SK-N-SH (cell line): ENCODE data around the gene GRAMD2A. TPM values are rescaled to one million over a fixed set of nuclear protein-coding genes. Genes with fewer than 3 reads are reported as not detected.
A peak's percentile ranks its signal among the peaks of the same experiment; 100 is the strongest.

Source experiments
- CTCF ChIA-PET: fragments of 300-600, 350-600 bp; formaldehyde crosslinking; extraction: SDS; loops from one replicate; lab custom pipeline; 2021; lab: Yijun Ruan, JAX
- POLR2A ChIA-PET: fragments of 350-600 bp; sonication (Branson Sonifier 250); formaldehyde crosslinking; extraction: SDS; loops from one replicate; lab custom pipeline; 2020; ENCODE audit warnings: antibody characterized with exemption, inconsistent platforms; lab: Yijun Ruan, JAX
- DNase-seq: peaks from one replicate; pipeline ENCODE4 v3.0.0; 2012
- H2AFZ ChIP-seq: fragments of 200-600 bp; sonication (generic); 2 replicates; pipeline ENCODE4 v1.8.1; 2016; ENCODE audit warnings: antibody characterized with exemption, mild to moderate bottlenecking, low read depth
- H3F3A ChIP-seq: fragments of 200-600 bp; sonication (generic); replicated peaks from 2 replicates; pipeline ENCODE3; 2016; ENCODE audit warnings: antibody characterized with exemption, mild to moderate bottlenecking; ENCODE audit not compliant: insufficient read depth
- H3K27ac ChIP-seq, 2 experiments: fragments of 200-500 bp in 1 of 2; fragments of 200-600 bp in 1 of 2; sonication (Bioruptor generic) in 1 of 2; sonication (generic), shearing (Covaris generic) in 1 of 2; 2 replicates each; pipeline versions ENCODE4 v1.5.1 to v1.6.1; 2014 to 2016; ENCODE audit warnings: low read depth in 2 of 2, inconsistent platforms in 1 of 2, low read length in 1 of 2, mild to moderate bottlenecking in 1 of 2, mixed read lengths in 1 of 2
- H3K27me3 ChIP-seq: fragments of 200-600 bp; sonication (generic), shearing (Covaris generic); 2 replicates; pipeline ENCODE4 v1.6.1; 2016; ENCODE audit warnings: mixed run types; ENCODE audit not compliant: insufficient read depth
- H3K36me3 ChIP-seq, 2 experiments: fragments of 200-500 bp in 1 of 2; fragments of 200-600 bp in 1 of 2; sonication (Bioruptor generic) in 1 of 2; sonication (generic) in 1 of 2; replicated peaks in 1 of 2; 2 replicates each; pipeline versions ENCODE3 to v1.5.1; 2014 to 2016; ENCODE audit warnings: low read length in 1 of 2, mild to moderate bottlenecking in 1 of 2; ENCODE audit not compliant: insufficient read depth in 2 of 2, control insufficient read depth in 1 of 2
- H3K4me1 ChIP-seq, 2 experiments: fragments of 200-500 bp in 1 of 2; fragments of 200-600 bp in 1 of 2; sonication (Bioruptor generic) in 1 of 2; sonication (generic), shearing (Covaris generic) in 1 of 2; 2 replicates each; pipeline versions ENCODE4 v1.5.1 to v1.6.1; 2014 to 2016; ENCODE audit warnings: low read depth in 1 of 2, low read length in 1 of 2, mixed run types in 1 of 2; ENCODE audit not compliant: insufficient read depth in 2 of 2, control insufficient read depth in 1 of 2
- H3K4me2 ChIP-seq: fragments of 200-600 bp; sonication (generic), shearing (Covaris generic); 2 replicates; pipeline ENCODE4 v1.6.1; 2017; ENCODE audit warnings: mixed run types
- H3K4me3 ChIP-seq, 2 experiments: fragments of 200-500 bp in 1 of 2; fragments of 200-600 bp in 1 of 2; sonication (Bioruptor generic) in 1 of 2; sonication (generic), shearing (Covaris generic) in 1 of 2; 2 replicates each; pipeline versions ENCODE4 v1.5.1 to v1.8.1; 2014 to 2016; ENCODE audit warnings: low read depth in 2 of 2, inconsistent platforms in 1 of 2, low read length in 1 of 2, mild to moderate bottlenecking in 1 of 2, mixed read lengths in 1 of 2, moderate library complexity in 1 of 2
- H3K79me2 ChIP-seq: fragments of 200-600 bp; sonication (generic); 2 replicates; pipeline ENCODE4 v1.8.1; 2017; ENCODE audit warnings: mild to moderate bottlenecking; ENCODE audit not compliant: insufficient read depth
- H3K9ac ChIP-seq: fragments of 200-600 bp; sonication (generic); 2 replicates; pipeline ENCODE4 v1.6.1; 2017; ENCODE audit warnings: mixed run types
- H3K9me2 ChIP-seq: fragments of 200-600 bp; sonication (generic); 2 replicates; pipeline ENCODE4 v1.6.1; 2017; ENCODE audit warnings: mixed run types
- H3K9me3 ChIP-seq: fragments of 200-600 bp; sonication (generic); 2 replicates; pipeline ENCODE4 v1.6.1; 2017; ENCODE audit warnings: mixed run types, mild to moderate bottlenecking, moderate library complexity
- H4K20me1 ChIP-seq: fragments of 200-600 bp; sonication (generic); 2 replicates; pipeline ENCODE4 v1.6.1; 2017; ENCODE audit warnings: mild to moderate bottlenecking, mixed run types; ENCODE audit not compliant: insufficient read depth
- FOXJ3 ChIP-seq: sonication (generic); formaldehyde crosslinking; IDR thresholded peaks from 2 replicates; pipeline ENCODE4 v1.5.1; 2020; ENCODE audit warnings: mild to moderate bottlenecking, missing genetic modification reagents
- MXI1 ChIP-seq: IDR thresholded peaks from 2 replicates; pipeline ENCODE4 v1.6.1; 2012; ENCODE audit warnings: mild to moderate bottlenecking, low read depth, low read length, improper control_type of control experiment
- NFIC ChIP-seq: IDR thresholded peaks from 2 replicates; pipeline ENCODE4 v1.4.0; 2012; ENCODE audit warnings: borderline replicate concordance
- PBX3 ChIP-seq: IDR thresholded peaks from 2 replicates; pipeline ENCODE4; 2012
- RAD21 ChIP-seq: IDR thresholded peaks from 2 replicates; pipeline ENCODE4 v1.6.1; 2012; ENCODE audit warnings: mild to moderate bottlenecking, low read length
- RCOR1 ChIP-seq: fragments of 150-350 bp; IDR thresholded peaks from 2 replicates; pipeline ENCODE4 v1.6.1; 2017; ENCODE audit warnings: antibody characterized with exemption, low read length
- RXRA ChIP-seq: IDR thresholded peaks from 2 replicates; pipeline ENCODE4 v1.4.0; 2012; ENCODE audit warnings: low read depth, mild to moderate bottlenecking, borderline replicate concordance
- TCF12 ChIP-seq: IDR thresholded peaks from 2 replicates; pipeline ENCODE4 v1.4.0; 2012
- WGBS: methylation state at CpG from one replicate; pipeline ENCODE4 v1.1.6; 2017; ENCODE audit warnings: low lambda C conversion rate; 5-methylcytosine and 5-hydroxymethylcytosine counted together
- polyA plus RNA-seq, 3 experiments: library from polyadenylated mRNA; depleted of rRNA; stranded (reverse); fragments of >200 nt; gene quantifications; 2 replicates each; pipeline ENCODE4 v1.2.3, GENCODE V29; 2012
- TF ChIP-seq, protein P1 (sequence below): IDR thresholded peaks from 2 replicates; pipeline ENCODE4 v1.6.1; 2012; ENCODE audit warnings: mild to moderate bottlenecking, low read depth, low read length, moderate library complexity

The GRAMD2A gene
- polyA plus RNA-seq, 1 of the 3 experiments (the other 2 are of a cell fraction): 0.10 TPM

DNA sequence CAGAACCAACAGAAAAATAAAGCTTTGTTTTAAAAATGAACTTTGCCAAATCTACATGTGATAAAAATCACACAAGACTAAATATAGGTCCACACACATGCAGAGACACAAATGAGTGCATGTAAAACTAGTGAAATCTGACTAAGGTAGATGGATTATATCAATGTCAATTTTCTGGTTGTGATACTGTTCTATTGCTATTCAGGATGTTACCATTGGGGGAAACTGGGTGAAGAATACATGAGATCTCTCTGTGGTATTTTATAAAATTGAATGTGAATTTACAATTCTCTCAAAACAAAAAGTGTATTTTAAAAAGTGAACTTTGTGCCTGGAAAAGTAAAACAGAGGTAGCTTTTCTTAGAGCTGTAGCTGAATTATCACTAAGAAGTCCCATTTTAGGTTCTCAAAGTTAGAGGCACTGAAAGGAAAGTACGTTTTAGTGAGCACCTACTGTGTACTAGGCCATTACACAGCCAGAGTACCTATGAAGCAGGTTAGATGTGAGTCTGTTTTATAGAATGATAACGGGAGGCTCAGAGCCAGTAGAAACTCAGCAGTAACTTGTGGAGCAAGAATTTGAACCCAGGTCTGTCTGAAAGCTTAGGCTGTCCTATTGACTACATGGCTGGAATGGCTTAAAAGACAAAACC, 8.2 kb downstream of the GRAMD2A start:
- Histone ChIP-seq H2AFZ (no peak overlapping the region), H3K27ac (no peak overlapping the region), H4K20me1 (no peaks in the 10 kb centered on the region), H3K4me2 (no peak overlapping the region), H3K9me2 (no peaks in the 10 kb centered on the region), H3K27me3 (no peaks in the 10 kb centered on the region), H3K4me3 (no peak overlapping the region), H3F3A (peaks cover 12% of the 10 kb centered on the region), H3K9ac (no peak overlapping the region), H3K79me2 (no peaks in the 10 kb centered on the region), H3K9me3 (no peaks in the 10 kb centered on the region), H3K4me1 (peaks cover 0 to 2% of the 10 kb centered on the region in 2 experiments; a peak in 1 of 4 replicates), H3K36me3 (no peaks in the 10 kb centered on the region)
- TF ChIP-seq MXI1: no peak
- TF ChIP-seq, protein P1, sequence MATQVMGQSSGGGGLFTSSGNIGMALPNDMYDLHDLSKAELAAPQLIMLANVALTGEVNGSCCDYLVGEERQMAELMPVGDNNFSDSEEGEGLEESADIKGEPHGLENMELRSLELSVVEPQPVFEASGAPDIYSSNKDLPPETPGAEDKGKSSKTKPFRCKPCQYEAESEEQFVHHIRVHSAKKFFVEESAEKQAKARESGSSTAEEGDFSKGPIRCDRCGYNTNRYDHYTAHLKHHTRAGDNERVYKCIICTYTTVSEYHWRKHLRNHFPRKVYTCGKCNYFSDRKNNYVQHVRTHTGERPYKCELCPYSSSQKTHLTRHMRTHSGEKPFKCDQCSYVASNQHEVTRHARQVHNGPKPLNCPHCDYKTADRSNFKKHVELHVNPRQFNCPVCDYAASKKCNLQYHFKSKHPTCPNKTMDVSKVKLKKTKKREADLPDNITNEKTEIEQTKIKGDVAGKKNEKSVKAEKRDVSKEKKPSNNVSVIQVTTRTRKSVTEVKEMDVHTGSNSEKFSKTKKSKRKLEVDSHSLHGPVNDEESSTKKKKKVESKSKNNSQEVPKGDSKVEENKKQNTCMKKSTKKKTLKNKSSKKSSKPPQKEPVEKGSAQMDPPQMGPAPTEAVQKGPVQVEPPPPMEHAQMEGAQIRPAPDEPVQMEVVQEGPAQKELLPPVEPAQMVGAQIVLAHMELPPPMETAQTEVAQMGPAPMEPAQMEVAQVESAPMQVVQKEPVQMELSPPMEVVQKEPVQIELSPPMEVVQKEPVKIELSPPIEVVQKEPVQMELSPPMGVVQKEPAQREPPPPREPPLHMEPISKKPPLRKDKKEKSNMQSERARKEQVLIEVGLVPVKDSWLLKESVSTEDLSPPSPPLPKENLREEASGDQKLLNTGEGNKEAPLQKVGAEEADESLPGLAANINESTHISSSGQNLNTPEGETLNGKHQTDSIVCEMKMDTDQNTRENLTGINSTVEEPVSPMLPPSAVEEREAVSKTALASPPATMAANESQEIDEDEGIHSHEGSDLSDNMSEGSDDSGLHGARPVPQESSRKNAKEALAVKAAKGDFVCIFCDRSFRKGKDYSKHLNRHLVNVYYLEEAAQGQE: no peak
- TF ChIP-seq NFIC: no peak
- TF ChIP-seq TCF12: no peak
- no peak for TF ChIP-seq FOXJ3 (CRISPR knock-in tag)
- no peak for TF ChIP-seq RAD21
- no peak for TF ChIP-seq PBX3
- no peak for TF ChIP-seq RCOR1
- ChIA-PET CTCF (interaction anchor here (1.2 kb wide), 1 partner anchor 9 kb away, joined by 5 read pairs; no protein-coding TSS in a partner anchor), POLR2A (no interaction called here)
- no peak for DNase-seq
- WGBS: 62% methylated on average over 2 of the region's 2 CpGs

DNA sequence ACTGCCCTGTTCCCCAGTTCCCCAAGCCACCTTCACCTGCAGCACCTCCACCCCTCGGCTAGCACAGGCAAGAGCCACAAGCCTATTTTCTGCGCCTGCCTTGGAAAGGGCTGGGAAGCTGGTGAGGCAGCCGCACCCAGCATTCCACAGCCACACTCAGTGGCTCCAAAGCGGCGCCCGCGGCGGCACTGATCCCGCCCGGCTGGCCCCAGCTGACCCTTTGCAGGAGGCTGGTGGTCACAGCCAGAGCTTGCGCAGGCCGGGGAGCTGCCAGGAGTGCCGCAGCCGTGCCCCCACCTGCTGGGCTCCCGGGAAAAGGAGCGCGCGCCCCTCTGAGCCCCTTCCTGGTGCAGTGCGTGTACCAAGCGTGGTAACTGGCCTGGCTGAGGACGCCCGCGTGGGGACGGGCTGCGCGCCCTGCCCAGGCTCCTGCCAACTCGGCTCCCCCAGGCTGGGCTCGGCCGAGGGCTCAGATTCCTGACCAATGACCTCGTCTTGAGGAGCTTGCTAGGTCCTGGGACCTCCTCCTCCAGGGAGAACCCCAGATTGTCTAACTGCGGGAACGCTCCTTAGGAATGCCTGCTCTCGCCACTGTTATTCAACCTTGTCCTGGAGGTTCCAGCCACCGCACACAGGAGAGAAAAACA, 13.3 kb downstream of the GRAMD2A start:
- Histone ChIP-seq H2AFZ (peak overlapping the region; percentile 70; the same call in 1 of the 2 replicates), H3K27me3 (no peaks in the 10 kb centered on the region), H3K9me2 (no peaks in the 10 kb centered on the region), H3K4me3 (peak overlapping the region in 1 of 2 experiments; percentile 8; a peak in 1 of 4 replicates), H4K20me1 (no peaks in the 10 kb centered on the region), H3K4me1 (peaks cover 0 to 12% of the 10 kb centered on the region in 2 experiments; a peak in 1 of 4 replicates), H3K9ac (no peak overlapping the region), H3F3A (no peaks in the 10 kb centered on the region), H3K79me2 (no peaks in the 10 kb centered on the region), H3K27ac (no peak overlapping the region), H3K9me3 (no peaks in the 10 kb centered on the region), H3K4me2 (peak overlapping the region; percentile 51; the same call in 1 of the 2 replicates), H3K36me3 (no peaks in the 10 kb centered on the region)
- 35% methylated on average over 20 of the region's 34 CpGs for WGBS
- POLR2A ChIA-PET: no interaction called here
- CTCF ChIA-PET: no interaction called here
- TF ChIP-seq TCF12: no peak
- peak; percentile 28; the same call in 1 of the 2 replicates for TF ChIP-seq RXRA
- peak; percentile 80 for DNase-seq
